ENCODE data around the gene FBXW11. TPM values are rescaled to one million over a fixed set of nuclear protein-coding genes. Genes with fewer than 3 reads are reported as not detected.

Gene FBXW11
- total RNA-seq, 2 donors from 2014 or later, result 54.7 to 61.4 TPM

DNA sequence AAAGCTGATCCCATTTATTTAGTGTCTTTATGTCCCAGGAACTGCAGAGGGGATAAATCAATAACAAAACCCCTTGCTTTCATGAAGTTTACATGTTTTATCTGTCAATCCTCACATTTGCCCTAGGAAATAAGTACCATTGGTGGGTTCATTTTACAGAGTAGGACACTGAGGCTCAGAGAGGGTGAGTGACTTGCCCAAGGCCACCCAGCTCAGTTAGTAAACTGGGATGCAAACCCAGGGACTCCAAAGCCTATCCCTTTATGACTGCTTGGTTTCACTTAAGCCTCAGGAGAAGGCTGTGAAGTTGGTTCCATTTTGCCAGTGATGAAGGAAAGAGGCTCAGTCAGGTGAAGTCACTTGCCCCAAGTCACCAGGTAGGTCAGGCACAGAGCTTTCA lies 168.9 kb downstream of the FBXW11 start:
- TF ChIP-seq, protein P1, sequence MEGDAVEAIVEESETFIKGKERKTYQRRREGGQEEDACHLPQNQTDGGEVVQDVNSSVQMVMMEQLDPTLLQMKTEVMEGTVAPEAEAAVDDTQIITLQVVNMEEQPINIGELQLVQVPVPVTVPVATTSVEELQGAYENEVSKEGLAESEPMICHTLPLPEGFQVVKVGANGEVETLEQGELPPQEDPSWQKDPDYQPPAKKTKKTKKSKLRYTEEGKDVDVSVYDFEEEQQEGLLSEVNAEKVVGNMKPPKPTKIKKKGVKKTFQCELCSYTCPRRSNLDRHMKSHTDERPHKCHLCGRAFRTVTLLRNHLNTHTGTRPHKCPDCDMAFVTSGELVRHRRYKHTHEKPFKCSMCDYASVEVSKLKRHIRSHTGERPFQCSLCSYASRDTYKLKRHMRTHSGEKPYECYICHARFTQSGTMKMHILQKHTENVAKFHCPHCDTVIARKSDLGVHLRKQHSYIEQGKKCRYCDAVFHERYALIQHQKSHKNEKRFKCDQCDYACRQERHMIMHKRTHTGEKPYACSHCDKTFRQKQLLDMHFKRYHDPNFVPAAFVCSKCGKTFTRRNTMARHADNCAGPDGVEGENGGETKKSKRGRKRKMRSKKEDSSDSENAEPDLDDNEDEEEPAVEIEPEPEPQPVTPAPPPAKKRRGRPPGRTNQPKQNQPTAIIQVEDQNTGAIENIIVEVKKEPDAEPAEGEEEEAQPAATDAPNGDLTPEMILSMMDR (IDR thresholded peaks at IDR 0.05), result no peak
- TF ChIP-seq POLR2A (IDR thresholded peaks at IDR 0.05) (no peak), POLR2AphosphoS5 (IDR thresholded peaks at IDR 0.05) (no peak)
- Histone ChIP-seq H3K9me3 (no peaks in the 10 kb centered on the region), H3K4me1 (replicated peaks) (no peaks in the 10 kb centered on the region), H3K4me3 (no peak overlapping the region), H3K27ac (no peak overlapping the region), H3K27me3 (replicated peaks; ENCODE audit: insufficient read depth) (no peaks in the 10 kb centered on the region), H3K36me3 (no peaks in the 10 kb centered on the region)
- DNase-seq (ENCODE audit: low spot score), result no peak
- intact Hi-C loops (cut with DNase I), result no loop called here

DNA sequence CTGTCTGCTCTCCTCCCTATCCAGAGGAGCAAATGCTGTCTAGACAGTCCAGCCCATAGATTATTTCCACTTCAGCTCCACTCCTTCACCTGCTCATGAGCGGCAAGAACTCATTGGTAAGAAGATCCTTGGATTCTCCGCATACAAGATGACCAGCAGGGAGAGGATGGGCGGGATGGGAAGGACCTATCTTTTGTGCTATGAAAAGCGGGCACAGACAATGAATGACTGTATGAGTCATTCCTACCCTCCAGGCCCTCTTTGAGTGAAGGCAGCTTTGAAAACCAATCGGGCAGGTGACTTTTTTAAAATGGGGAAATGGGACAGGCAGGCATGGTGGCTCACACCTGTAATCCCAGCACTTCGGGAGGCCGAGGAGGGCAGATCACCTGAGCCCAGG lies 171.4 kb downstream of the FBXW11 start:
- 84% methylated on average over 7 of the region's 7 CpGs for WGBS
- no peak for DNase-seq (ENCODE audit: low spot score)
- Histone ChIP-seq H3K9me3 (no peaks in the 10 kb centered on the region), H3K4me3 (no peak overlapping the region), H3K27me3 (replicated peaks; ENCODE audit: insufficient read depth) (no peaks in the 10 kb centered on the region), H3K36me3 (no peaks in the 10 kb centered on the region), H3K27ac (no peak overlapping the region), H3K4me1 (replicated peaks) (no peaks in the 10 kb centered on the region)
- intact Hi-C loops (cut with DNase I), result no loop called here
- no peak for TF ChIP-seq POLR2A (IDR thresholded peaks at IDR 0.05)
- TF ChIP-seq, protein P1 (IDR thresholded peaks at IDR 0.05), result no peak
- TF ChIP-seq POLR2AphosphoS5 (IDR thresholded peaks at IDR 0.05), result no peak

DNA sequence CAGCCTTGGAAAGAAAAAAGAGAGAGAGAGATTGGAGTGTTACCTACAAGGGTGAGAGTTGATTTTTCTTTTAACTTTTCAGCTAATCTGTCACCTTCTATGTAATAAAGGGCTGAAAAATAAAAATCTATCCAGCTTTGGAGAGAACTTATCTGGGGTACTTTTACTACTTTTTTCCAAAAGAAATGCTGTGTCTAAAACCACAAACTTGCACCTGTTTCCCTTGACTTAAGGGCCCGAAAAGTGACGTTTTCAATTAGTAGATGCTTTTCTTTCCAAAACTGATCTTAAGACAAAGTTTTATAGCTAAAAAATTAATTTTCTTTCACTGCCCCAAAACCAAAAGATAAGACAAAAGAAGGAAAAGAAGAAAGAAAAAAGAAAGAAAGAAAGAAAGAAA lies 172.0 kb downstream of the FBXW11 start:
- Histone ChIP-seq H3K9me3 (no peaks in the 10 kb centered on the region), H3K36me3 (no peaks in the 10 kb centered on the region), H3K27me3 (replicated peaks; ENCODE audit: insufficient read depth) (no peaks in the 10 kb centered on the region), H3K4me3 (no peak overlapping the region), H3K27ac (no peak overlapping the region), H3K4me1 (replicated peaks) (no peaks in the 10 kb centered on the region)
- TF ChIP-seq POLR2A (IDR thresholded peaks at IDR 0.05) (no peak), POLR2AphosphoS5 (IDR thresholded peaks at IDR 0.05) (no peak)
- TF ChIP-seq, protein P1 (IDR thresholded peaks at IDR 0.05), result no peak
- 97% methylated on average over 2 of the region's 2 CpGs for WGBS
- intact Hi-C loops (cut with DNase I), result no loop called here
- no peak for DNase-seq (ENCODE audit: low spot score)

DNA sequence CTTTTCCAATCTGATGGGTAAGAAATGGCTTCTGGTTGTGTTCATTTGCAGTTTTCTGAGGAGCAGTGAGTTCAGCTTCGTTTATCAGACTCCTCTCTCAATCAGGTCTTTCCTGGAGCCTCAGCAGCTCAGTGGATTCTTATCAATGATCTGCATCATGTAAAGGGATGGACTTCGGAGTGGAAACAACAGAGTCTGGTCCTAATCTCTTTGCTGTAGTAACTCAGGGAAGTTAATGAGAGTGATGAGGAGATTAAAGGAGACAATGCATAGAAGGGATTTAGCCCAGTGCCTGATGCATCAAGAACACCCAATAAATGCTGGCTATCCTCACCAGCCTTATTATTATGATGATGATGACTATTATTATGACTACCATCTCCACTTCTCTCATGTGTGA lies 173.7 kb downstream of the FBXW11 start:
- no peak overlapping the region for H3K4me3 ChIP-seq
- no peaks in the 10 kb centered on the region for H3K4me1 ChIP-seq (replicated peaks)
- no peaks in the 10 kb centered on the region for H3K9me3 ChIP-seq
- DNase-seq (ENCODE audit: low spot score), result no peak
- intact Hi-C loops (cut with DNase I), result no loop called here
- H3K27ac ChIP-seq, result no peak overlapping the region
- TF ChIP-seq POLR2A (IDR thresholded peaks at IDR 0.05), result no peak
- TF ChIP-seq, protein P1 (IDR thresholded peaks at IDR 0.05), result no peak
- no peak for TF ChIP-seq POLR2AphosphoS5 (IDR thresholded peaks at IDR 0.05)
- H3K36me3 ChIP-seq, result no peaks in the 10 kb centered on the region
- 60% methylated on average over 2 of the region's 2 CpGs for WGBS
- no peaks in the 10 kb centered on the region for H3K27me3 ChIP-seq (replicated peaks; ENCODE audit: insufficient read depth)

DNA sequence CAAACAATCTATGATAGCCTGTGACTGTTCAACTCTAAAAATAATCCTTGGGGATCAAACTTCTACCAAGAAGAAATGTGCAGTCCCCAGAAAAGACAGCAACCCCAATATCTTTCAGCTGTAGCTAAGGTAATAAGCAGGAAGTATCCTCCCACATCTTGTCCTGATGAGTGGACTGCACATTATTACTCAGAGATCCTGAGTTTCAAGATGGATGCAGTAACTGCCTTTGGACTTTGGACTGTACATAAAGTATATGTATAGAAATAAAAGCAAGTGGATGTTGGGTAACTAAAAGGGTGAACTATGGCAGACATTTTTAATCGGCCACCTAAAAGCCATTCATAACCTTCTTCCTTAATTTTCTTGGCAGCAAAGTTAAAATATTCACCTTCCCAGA lies 175.8 kb downstream of the FBXW11 start:
- no peaks in the 10 kb centered on the region for H3K4me1 ChIP-seq (replicated peaks)
- no peak for TF ChIP-seq POLR2AphosphoS5 (IDR thresholded peaks at IDR 0.05)
- TF ChIP-seq, protein P1 (IDR thresholded peaks at IDR 0.05), result no peak
- no peak for TF ChIP-seq POLR2A (IDR thresholded peaks at IDR 0.05)
- no peaks in the 10 kb centered on the region for H3K27me3 ChIP-seq (replicated peaks; ENCODE audit: insufficient read depth)
- no peak for DNase-seq (ENCODE audit: low spot score)
- H3K27ac ChIP-seq, result no peak overlapping the region
- 73% methylated on average over 1 of the region's 1 CpG for WGBS
- no peak overlapping the region for H3K4me3 ChIP-seq
- H3K9me3 ChIP-seq, result no peaks in the 10 kb centered on the region
- intact Hi-C loops (cut with DNase I), result no loop called here
- H3K36me3 ChIP-seq, result no peaks in the 10 kb centered on the region
